Uterus (tissue), 2 donors: ENCODE results near the gene ZNF618.

Experiments
- POLR2A ChIP-seq, 2 donors: fragments of 450-650 bp; IDR thresholded peaks; one replicate each; pipeline ENCODE4 v1.6.1; 2016; ENCODE audit warnings: antibody characterized with exemption in 2 of 2, mild to moderate bottlenecking in 1 of 2, moderate library complexity in 1 of 2
- TF ChIP-seq, protein P1 (sequence below), 4 experiments: fragments of 200-600 bp in 2 of 4; fragments of 450-650 bp in 2 of 4; sonication (generic) in 2 of 4; IDR thresholded peaks; one replicate each; pipeline ENCODE4 v1.5.1; 2016 to 2019; ENCODE audit warnings: antibody characterized with exemption in 4 of 4, mild to moderate bottlenecking in 2 of 4, moderate library complexity in 1 of 4

DNA sequence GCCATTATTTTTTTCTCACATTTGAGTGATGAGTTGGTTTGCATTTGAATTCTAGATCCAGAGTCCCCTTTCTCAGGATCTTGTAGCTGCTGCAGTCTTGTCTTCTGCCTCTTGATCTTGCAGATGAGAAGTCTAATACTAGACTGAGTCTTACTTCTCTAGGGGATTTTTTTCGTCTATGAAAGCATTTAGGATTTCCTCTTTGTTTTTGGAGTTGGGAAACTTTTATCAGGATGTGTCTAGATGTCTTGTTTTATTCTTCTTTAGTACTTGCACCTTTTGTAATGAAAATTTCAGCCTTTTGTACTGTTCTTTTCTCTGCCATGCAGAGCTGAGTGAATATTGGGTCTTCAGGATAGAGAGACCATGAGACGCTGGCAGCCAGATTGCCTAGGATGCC is 65.4 kb downstream of the ZNF618 start:
- TF ChIP-seq, protein P1, sequence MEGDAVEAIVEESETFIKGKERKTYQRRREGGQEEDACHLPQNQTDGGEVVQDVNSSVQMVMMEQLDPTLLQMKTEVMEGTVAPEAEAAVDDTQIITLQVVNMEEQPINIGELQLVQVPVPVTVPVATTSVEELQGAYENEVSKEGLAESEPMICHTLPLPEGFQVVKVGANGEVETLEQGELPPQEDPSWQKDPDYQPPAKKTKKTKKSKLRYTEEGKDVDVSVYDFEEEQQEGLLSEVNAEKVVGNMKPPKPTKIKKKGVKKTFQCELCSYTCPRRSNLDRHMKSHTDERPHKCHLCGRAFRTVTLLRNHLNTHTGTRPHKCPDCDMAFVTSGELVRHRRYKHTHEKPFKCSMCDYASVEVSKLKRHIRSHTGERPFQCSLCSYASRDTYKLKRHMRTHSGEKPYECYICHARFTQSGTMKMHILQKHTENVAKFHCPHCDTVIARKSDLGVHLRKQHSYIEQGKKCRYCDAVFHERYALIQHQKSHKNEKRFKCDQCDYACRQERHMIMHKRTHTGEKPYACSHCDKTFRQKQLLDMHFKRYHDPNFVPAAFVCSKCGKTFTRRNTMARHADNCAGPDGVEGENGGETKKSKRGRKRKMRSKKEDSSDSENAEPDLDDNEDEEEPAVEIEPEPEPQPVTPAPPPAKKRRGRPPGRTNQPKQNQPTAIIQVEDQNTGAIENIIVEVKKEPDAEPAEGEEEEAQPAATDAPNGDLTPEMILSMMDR (IDR thresholded peaks at IDR 0.05), result no peak
- no peak for TF ChIP-seq POLR2A (IDR thresholded peaks at IDR 0.05)
